Uterus (tissue), 4 donors: ENCODE results near the gene ASB11. TPM values are rescaled to one million over a fixed set of nuclear protein-coding genes. Genes with fewer than 3 reads are reported as not detected.

ENCODE experiments used
- DNase-seq, 2 donors: peaks; one replicate each; pipeline ENCODE4 v3.0.0-alpha.2; 2019 to 2020
- H3K27ac ChIP-seq, 2 donors: fragments of 200-600 bp; sonication (generic); 1 replicate in 1 of 2; 2 replicates in 1 of 2; pipeline ENCODE4 v1.5.1; 2016 to 2018
- H3K27me3 ChIP-seq, 2 donors: fragments of 200-600 bp; sonication (generic); one replicate each; pipeline ENCODE4 v1.5.1; 2018 to 2019; ENCODE audit warnings: control low read depth in 1 of 2
- H3K36me3 ChIP-seq, 2 donors: fragments of 200-600 bp; sonication (generic); one replicate each; pipeline ENCODE4 v1.5.1; 2019; ENCODE audit warnings: control low read depth in 1 of 2
- H3K4me1 ChIP-seq, 2 donors: fragments of 200-600 bp; sonication (generic); one replicate each; pipeline ENCODE4 v1.5.1; 2018 to 2019; ENCODE audit warnings: control low read depth in 1 of 2
- H3K4me3 ChIP-seq, 2 donors: fragments of 200-600 bp; sonication (generic); 1 replicate in 1 of 2; 2 replicates in 1 of 2; pipeline ENCODE4 v1.5.1; 2018 to 2019; ENCODE audit warnings: mild to moderate bottlenecking in 1 of 2
- H3K9me3 ChIP-seq, 2 donors: fragments of 200-600 bp; sonication (generic); one replicate each; pipeline ENCODE4 v1.5.1; 2019; ENCODE audit warnings: control low read depth in 1 of 2
- CTCF ChIP-seq, 4 experiments: fragments of 200-600 bp in 2 of 4; fragments of 450-650 bp in 2 of 4; sonication (generic) in 2 of 4; IDR thresholded peaks; one replicate each; pipeline ENCODE4 v1.5.1; 2016 to 2019; ENCODE audit warnings: antibody characterized with exemption in 4 of 4, mild to moderate bottlenecking in 2 of 4, moderate library complexity in 1 of 4
- POLR2A ChIP-seq, 2 donors: fragments of 450-650 bp; IDR thresholded peaks; one replicate each; pipeline ENCODE4 v1.6.1; 2016; ENCODE audit warnings: antibody characterized with exemption in 2 of 2, mild to moderate bottlenecking in 1 of 2, moderate library complexity in 1 of 2
- intact Hi-C: fragments of 100-400 bp; cut with DNase I; formaldehyde crosslinking; loops from one replicate; pipeline ENCODE4 v1.15.1; 2023; ENCODE audit warnings: low total_unique reads
- total RNA-seq, 4 donors: library from RNA; depleted of rRNA in 3 of 4; stranded (reverse); fragments of >200 nt in 3 of 4; gene quantifications; one replicate each; pipeline versions ENCODE4 v1.1.0 to v1.2.4, GENCODE V29; 2014 to 2023
- donor health status: DM: yes; HTN: yes; CAD: no.

The ASB11 gene
- total RNA-seq, 4 donors from 2014 or later, result 0.30 to 0.88 TPM; not detected in 2

- Histone ChIP-seq H3K27ac (no peak overlapping the region), H3K36me3 (no peaks in the 10 kb centered on the region), H3K27me3 (no peaks in the 10 kb centered on the region), H3K9me3 (no peaks in the 10 kb centered on the region), H3K4me3 (no peak overlapping the region), H3K4me1 (no peaks in the 10 kb centered on the region)
- no peak for DNase-seq
- TF ChIP-seq POLR2A (IDR thresholded peaks at IDR 0.05), result no peak
- TF ChIP-seq CTCF (IDR thresholded peaks at IDR 0.05), result no peak
- intact Hi-C loops, result no loop called here
These were observed 46.3 kb downstream of the ASB11 start for GRCh38 chrX:15269120-15269519.

- intact Hi-C loops, result no loop called here
- TF ChIP-seq POLR2A (IDR thresholded peaks at IDR 0.05) (no peak), CTCF (IDR thresholded peaks at IDR 0.05) (no peak)
- H3K27ac ChIP-seq, result no peak overlapping the region
- no peak for DNase-seq
- no peaks in the 10 kb centered on the region for H3K9me3 ChIP-seq
- no peak overlapping the region for H3K4me3 ChIP-seq
- H3K36me3 ChIP-seq, result no peaks in the 10 kb centered on the region
- no peaks in the 10 kb centered on the region for H3K4me1 ChIP-seq
- H3K27me3 ChIP-seq, result no peaks in the 10 kb centered on the region
These were observed 60.6 kb downstream of the ASB11 start for GRCh38 chrX:15254852-15255251.

GRCh38 chrX:15245896-15246295, 69.5 kb downstream of the ASB11 start:
- Histone ChIP-seq H3K27me3 (no peaks in the 10 kb centered on the region), H3K36me3 (no peaks in the 10 kb centered on the region), H3K4me3 (no peak overlapping the region), H3K27ac (no peak overlapping the region), H3K9me3 (no peaks in the 10 kb centered on the region), H3K4me1 (no peaks in the 10 kb centered on the region)
- no peak for DNase-seq
- TF ChIP-seq CTCF (IDR thresholded peaks at IDR 0.05) (no peak), POLR2A (IDR thresholded peaks at IDR 0.05) (no peak)
- intact Hi-C loops, result no loop called here

GRCh38 chrX:15244421-15244820, 71.0 kb downstream of the ASB11 start:
- no peaks in the 10 kb centered on the region for H3K9me3 ChIP-seq
- intact Hi-C loops, result no loop called here
- H3K4me1 ChIP-seq, result no peaks in the 10 kb centered on the region
- no peak for TF ChIP-seq CTCF (IDR thresholded peaks at IDR 0.05)
- TF ChIP-seq POLR2A (IDR thresholded peaks at IDR 0.05), result no peak
- no peak overlapping the region for H3K27ac ChIP-seq
- H3K36me3 ChIP-seq, result no peaks in the 10 kb centered on the region
- no peak overlapping the region for H3K4me3 ChIP-seq
- H3K27me3 ChIP-seq, result no peaks in the 10 kb centered on the region
- DNase-seq, result no peak

GRCh38 chrX:15242899-15243555, 72.4 kb downstream of the ASB11 start:
- Histone ChIP-seq H3K9me3 (no peaks in the 10 kb centered on the region), H3K27ac (no peak overlapping the region), H3K4me3 (no peak overlapping the region), H3K4me1 (no peaks in the 10 kb centered on the region), H3K36me3 (no peaks in the 10 kb centered on the region), H3K27me3 (no peaks in the 10 kb centered on the region)
- DNase-seq, result no peak
- intact Hi-C loops, result no loop called here
- TF ChIP-seq CTCF (IDR thresholded peaks at IDR 0.05) (peak; percentile 23 to 36 (median 32)), POLR2A (IDR thresholded peaks at IDR 0.05) (no peak)
